ENCODE measurements around the gene ANKLE1.

ANKLE1 gene

GRCh38 chr19:17309965-17310461 lies 28.3 kb downstream of the ANKLE1 start:
- TF ChIP-seq CTCF (IDR thresholded peaks at IDR 0.05) = no peak

GRCh38 chr19:17311455-17312188 lies 29.9 kb downstream of the ANKLE1 start:
- Histone ChIP-seq H3K4me3 (no peak overlapping the region), H3K27ac (no peak overlapping the region)
- DNase-seq (ENCODE audit: low spot score) = no peak
- TF ChIP-seq CTCF (IDR thresholded peaks at IDR 0.05) = no peak

More at GRCh38 chr19:17309965-17310461, 28.3 kb downstream of the ANKLE1 start:
- H3K4me3 ChIP-seq = peak overlapping the region; percentile 82
- no peak for DNase-seq (ENCODE audit: low spot score)
- peak overlapping the region; percentile 77 to 86 for H3K27ac ChIP-seq

GRCh38 chr19:17312189-17313113 lies 30.8 kb downstream of the ANKLE1 start:
- DNase-seq (ENCODE audit: low spot score) = no peak
- no peak for TF ChIP-seq CTCF (IDR thresholded peaks at IDR 0.05)
- H3K27ac ChIP-seq = no peak overlapping the region
- H3K4me3 ChIP-seq = no peak overlapping the region

- DNase-seq (ENCODE audit: low spot score) = no peak
- TF ChIP-seq CTCF (IDR thresholded peaks at IDR 0.05) = no peak
- no peak overlapping the region for H3K4me3 ChIP-seq
- no peak overlapping the region for H3K27ac ChIP-seq
These were observed 32.4 kb downstream of the ANKLE1 start for GRCh38 chr19:17314007-17314593.

GRCh38 chr19:17318966-17319365 lies 37.3 kb downstream of the ANKLE1 start:
- Histone ChIP-seq H3K27ac (no peak overlapping the region), H3K4me3 (no peak overlapping the region)
- DNase-seq (ENCODE audit: low spot score) = no peak
- no peak for TF ChIP-seq CTCF (IDR thresholded peaks at IDR 0.05)

- DNase-seq (ENCODE audit: low spot score) = no peak
- TF ChIP-seq CTCF (IDR thresholded peaks at IDR 0.05) = no peak
- Histone ChIP-seq H3K4me3 (no peak overlapping the region), H3K27ac (no peak overlapping the region)
These were observed 38.0 kb downstream of the ANKLE1 start for GRCh38 chr19:17319473-17320238.
